GM18951 (cell line): ENCODE data around the gene TUBGCP4.

Source experiments
- POLR2A ChIP-seq: IDR thresholded peaks from 4 replicates; pipeline ENCODE4 v1.6.1; 2011; ENCODE audit warnings: mild to moderate bottlenecking; ENCODE audit not compliant: insufficient read length, insufficient read depth; ENCODE audit errors: extremely low read depth
- in situ Hi-C: fragments of 300-500 bp; cut with MboI; formaldehyde crosslinking; loops from one replicate; pipeline ENCODE4 v1.12.0; 2022; ENCODE audit warnings: low sequenced_read_pairs, mixed read lengths, inconsistent platforms; ENCODE audit not compliant: unreplicated experiment

TUBGCP4 gene

GRCh38 chr15:43370975-43371974 lies at the start of gene TUBGCP4, which contains the start of gene ZSCAN29:
TSS of gene TUBGCP4 (plus strand) at chr15:43371101. CDS start at chr15:43371355, 254 bp downstream.
TSS of gene ZSCAN29 (minus strand) at chr15:43371043. CDS start at chr15:43369913, 1,130 bp downstream.
- peak; percentile 84 for TF ChIP-seq POLR2A
- in situ Hi-C loops, result no loop called here

- TF ChIP-seq POLR2A, result no peak
- in situ Hi-C loops, result no loop called here
Measured at GRCh38 chr15:43325039-43325684, 45.7 kb upstream of the TUBGCP4 start.

- in situ Hi-C loops, result no loop called here
Measured at GRCh38 chr15:43329217-43329959, 41.5 kb upstream of the TUBGCP4 start.

GRCh38 chr15:43329960-43330779 lies 40.7 kb upstream of the TUBGCP4 start, which contains the start of gene LCMT2:
TSS of gene LCMT2 (minus strand) at chr15:43330573. CDS start at chr15:43330489, 84 bp downstream.
- in situ Hi-C loops, result no loop called here
- peak; percentile 93 for TF ChIP-seq POLR2A

More at GRCh38 chr15:43329217-43329959, 41.5 kb upstream of the TUBGCP4 start:
- TF ChIP-seq POLR2A, result no peak

GRCh38 chr15:43330780-43331087 lies 40.2 kb upstream of the TUBGCP4 start:
- in situ Hi-C loops, result no loop called here
- TF ChIP-seq POLR2A, result no peak

- TF ChIP-seq POLR2A, result no peak
- in situ Hi-C loops, result no loop called here
Measured at GRCh38 chr15:43346305-43346704, 24.6 kb upstream of the TUBGCP4 start.

GRCh38 chr15:43347114-43347513 lies 23.8 kb upstream of the TUBGCP4 start:
- in situ Hi-C loops, result no loop called here
- TF ChIP-seq POLR2A, result no peak

- TF ChIP-seq POLR2A, result no peak
- in situ Hi-C loops, result no loop called here
Measured at GRCh38 chr15:43352693-43353382, 18.1 kb upstream of the TUBGCP4 start.

GRCh38 chr15:43360821-43361220 lies 10.1 kb upstream of the TUBGCP4 start:
- in situ Hi-C loops, result no loop called here

GRCh38 chr15:43361313-43361903 lies 9.5 kb upstream of the TUBGCP4 start:
- in situ Hi-C loops, result no loop called here
- TF ChIP-seq POLR2A, result no peak

More at GRCh38 chr15:43360821-43361220, 10.1 kb upstream of the TUBGCP4 start:
- no peak for TF ChIP-seq POLR2A

GRCh38 chr15:43370310-43370974 lies 459 bp upstream of the TUBGCP4 start:
- in situ Hi-C loops, result no loop called here
- no peak for TF ChIP-seq POLR2A
